UCSD-AML1 (cell line): ENCODE data around the gene TET2.
A peak's percentile ranks its signal among the peaks of the same experiment; 100 is the strongest.

Experiments used
- DNase-seq: peaks from one replicate; lab custom pipeline; 2025; ENCODE audit not compliant: unreplicated experiment; lab: John Stamatoyannopoulos, UW

Gene TET2

GRCh38 chr4:105140684-105141490 is 5.8 kb upstream of the TET2 start:
- DNase-seq: no peak

- no peak for DNase-seq
Measured at GRCh38 chr4:105145156-105145902, 1.3 kb upstream of the TET2 start.

DNA sequence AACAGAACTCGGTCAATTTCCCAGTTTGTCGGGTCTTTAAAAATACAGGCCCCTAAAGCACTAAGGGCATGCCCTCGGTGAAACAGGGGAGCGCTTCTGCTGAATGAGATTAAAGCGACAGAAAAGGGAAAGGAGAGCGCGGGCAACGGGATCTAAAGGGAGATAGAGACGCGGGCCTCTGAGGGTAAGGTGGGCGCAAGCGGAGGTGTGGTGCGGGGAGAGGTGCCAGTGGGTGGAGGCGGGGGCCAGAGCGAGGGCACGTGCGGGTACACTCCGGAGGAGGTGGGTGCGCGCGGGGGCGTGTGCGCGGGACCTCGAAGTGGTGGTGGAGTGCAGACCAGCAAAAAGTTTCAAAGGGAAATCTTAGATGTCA is 787 bp upstream of the TET2 start:
- DNase-seq: peak; percentile 28

- no peak for DNase-seq
Measured at GRCh38 chr4:105147016-105147552, 408 bp downstream of the TET2 start.

GRCh38 chr4:105147553-105148161 is 981 bp downstream of the TET2 start:
- peak; percentile 64 for DNase-seq

GRCh38 chr4:105148356-105148755 is 1.7 kb downstream of the TET2 start:
- no peak for DNase-seq

DNA sequence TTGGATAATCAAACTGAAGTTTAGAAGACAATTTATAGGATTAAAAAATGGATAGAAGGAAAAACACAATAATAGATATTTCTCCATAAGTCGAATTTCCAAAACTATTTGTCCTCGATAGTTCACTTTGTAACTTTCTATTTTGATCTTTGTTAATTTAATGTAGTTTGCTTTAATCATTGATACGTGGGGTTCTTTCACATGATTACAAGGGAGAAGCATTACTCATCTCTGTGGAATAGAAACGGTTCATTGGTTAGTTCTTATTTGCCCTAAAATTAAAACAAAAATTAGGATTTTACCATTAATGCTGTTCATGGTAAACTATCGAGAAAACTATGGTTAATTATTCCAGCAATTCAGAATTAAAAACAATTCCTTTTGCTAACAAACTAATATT is 2.1 kb downstream of the TET2 start:
- DNase-seq: no peak

GRCh38 chr4:105149771-105150170 is 3.1 kb downstream of the TET2 start:
- no peak for DNase-seq

DNA sequence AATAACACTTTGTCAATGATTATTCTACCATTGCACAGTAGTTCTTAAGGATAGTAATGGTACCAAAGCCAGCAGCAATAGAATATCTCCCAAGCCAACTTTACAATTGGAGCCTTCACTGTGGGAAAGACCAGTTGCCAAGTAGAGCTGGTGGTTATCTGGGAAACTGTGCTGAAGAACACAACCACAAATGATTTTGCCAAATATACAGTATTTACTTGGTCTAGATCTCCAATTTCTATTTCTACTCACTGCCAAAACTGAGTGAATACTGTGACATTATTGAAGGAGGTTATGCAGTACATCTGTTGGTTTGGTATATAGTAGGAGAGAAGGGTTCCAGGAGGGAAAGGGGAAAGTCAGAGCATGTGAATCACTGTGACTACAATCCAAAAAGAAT is 3.8 kb downstream of the TET2 start:
- no peak for DNase-seq

DNA sequence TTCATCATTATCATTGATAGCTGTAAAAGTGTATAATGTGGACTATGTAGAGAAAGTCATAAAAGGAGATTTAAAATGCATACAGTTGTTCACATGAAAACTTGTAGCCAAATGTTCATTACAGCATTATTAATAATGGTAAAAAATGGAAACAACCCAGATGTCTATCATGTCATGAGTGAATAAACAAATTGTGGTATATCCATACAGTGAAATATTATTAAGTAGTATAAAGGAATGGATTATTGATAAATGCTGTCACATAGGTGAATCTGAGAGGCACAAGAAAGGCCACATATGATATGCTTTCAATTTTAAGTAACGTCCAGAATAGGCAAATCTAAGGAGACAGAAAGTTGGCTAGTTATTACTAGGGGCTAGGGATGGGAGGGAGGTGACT is 7.1 kb downstream of the TET2 start:
- no peak for DNase-seq

- DNase-seq: no peak
Measured at GRCh38 chr4:105154576-105154975, 7.9 kb downstream of the TET2 start.

DNA sequence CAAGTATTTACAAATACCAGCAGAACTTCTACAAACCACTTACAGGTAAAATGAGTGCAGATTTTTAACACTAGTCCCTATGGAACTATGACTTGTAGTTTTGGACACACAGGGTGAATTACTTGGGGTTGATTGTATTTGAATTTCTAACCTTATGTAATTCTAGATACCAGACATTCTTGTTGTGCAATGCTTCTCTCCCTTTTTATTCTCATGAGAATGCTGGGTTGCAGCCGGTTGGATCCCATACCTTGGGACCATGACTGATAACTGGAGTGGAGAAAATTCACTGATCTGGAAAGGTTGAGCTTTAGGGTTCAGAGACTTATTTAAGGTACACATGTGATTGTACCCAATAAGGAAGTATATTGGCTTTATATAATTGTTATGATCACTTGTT is 8.8 kb downstream of the TET2 start:
- DNase-seq: no peak

DNA sequence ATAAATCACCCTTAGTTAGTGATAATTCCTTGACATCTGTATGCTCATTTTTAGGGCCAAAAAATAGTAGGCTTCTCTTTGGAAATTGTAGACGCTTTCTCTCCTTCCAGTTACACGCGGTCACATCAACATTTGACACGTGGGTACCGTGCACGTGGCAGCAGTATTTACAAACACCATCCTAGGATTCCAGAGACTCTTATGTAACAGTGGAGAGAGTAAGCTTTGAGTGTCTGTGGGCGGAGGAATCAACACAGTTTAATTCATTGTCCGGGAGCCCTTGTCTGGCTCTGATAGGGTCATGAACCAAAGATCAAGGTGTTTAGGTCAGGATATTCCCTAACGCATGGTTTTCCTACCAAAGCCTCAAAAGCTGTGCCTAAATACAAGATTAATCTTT is 12.2 kb downstream of the TET2 start:
- no peak for DNase-seq

DNA sequence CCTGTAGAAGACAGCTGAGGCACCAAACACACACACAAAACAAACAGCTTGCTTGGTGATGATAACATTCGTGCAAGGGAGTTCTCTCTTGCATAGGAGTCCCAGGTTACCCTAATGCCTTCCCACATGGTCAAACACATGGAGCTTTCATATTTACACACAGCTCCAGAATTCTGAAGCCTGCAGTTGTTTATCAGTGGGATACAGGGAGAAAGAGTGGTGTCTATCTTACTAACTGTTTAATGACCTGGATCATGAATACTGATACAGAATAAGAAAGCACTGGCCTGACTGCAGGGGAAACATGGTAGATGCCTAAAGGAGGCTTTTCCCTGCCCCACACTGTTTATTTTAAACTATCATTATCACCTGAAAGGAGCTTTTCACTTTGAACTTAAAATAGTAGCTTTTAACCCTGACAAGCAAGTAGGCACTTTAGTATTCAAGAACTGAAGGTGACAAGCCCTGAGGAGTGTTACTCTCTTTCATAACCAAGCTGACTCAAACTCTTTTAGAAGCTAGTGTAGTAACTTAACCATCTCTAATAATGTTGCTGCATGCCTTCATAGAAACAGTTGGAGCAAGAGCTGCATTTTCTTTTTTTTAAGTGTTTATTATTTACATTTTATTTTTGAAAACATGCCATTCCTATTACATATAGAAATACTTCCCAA is 15.6 kb downstream of the TET2 start:
- no peak for DNase-seq

- DNase-seq: no peak
Measured at GRCh38 chr4:105164548-105164947, 17.9 kb downstream of the TET2 start.

DNA sequence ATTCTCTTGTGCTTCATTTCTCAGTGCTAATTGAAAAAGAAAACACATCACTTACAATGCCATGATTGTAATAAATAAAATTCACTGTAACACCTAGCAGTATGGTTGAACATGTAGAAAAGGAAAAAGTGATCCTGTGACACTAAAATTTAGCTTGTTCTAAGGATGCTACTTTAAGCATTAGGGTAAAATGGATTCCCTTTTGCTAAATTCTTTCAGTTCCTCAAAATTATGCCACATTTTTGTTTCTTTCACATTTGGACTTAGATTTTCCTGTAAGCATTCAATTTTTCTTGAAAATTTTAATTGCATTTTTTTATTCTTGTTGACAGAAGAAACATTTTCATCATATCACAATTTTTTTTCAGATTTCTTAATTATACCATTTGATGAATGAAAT is 19.4 kb downstream of the TET2 start:
- no peak for DNase-seq

- DNase-seq: no peak
Measured at GRCh38 chr4:105170711-105171110, 24.0 kb downstream of the TET2 start.

DNA sequence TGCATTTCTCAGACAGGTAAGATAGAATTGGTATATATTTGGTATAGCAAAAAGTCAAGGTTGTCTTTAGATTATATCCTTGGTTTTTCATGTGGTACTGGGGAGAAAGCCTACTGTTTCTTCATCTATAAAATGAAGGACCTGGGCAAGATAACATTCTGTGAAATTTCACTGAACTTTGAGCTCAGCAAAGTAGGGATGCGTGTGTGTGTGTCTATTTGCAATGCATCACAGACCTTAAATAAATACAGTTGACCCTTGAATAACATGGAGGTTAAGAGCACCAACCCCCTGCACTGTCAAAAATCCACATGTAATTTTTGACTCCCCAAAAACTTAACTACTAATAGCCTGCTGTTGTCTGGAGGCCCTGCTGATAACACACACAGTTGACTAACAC is 25.2 kb downstream of the TET2 start:
- no peak for DNase-seq

- no peak for DNase-seq
Measured at GRCh38 chr4:105174098-105174497, 27.4 kb downstream of the TET2 start.

- DNase-seq: no peak
Measured at GRCh38 chr4:105179539-105180401, 33.1 kb downstream of the TET2 start.
